ENCODE results near the gene ERAP2. TPM values are rescaled to one million over a fixed set of nuclear protein-coding genes. Genes with fewer than 3 reads are reported as not detected.

Gene ERAP2
- total RNA-seq, 3 donors from 2014 or later: 11.0 to 13.8 (median 12.8) TPM

GRCh38 chr5:96931605-96932004, 55.3 kb downstream of the ERAP2 start:
- DNase-seq (ENCODE audit: low spot score in 2 of 2): no peak
- Histone ChIP-seq H3K4me1 (peaks cover 0 to 7% of the 10 kb centered on the region in 2 donors), H3K9me3 (no peaks in the 10 kb centered on the region), H3K36me3 (no peaks in the 10 kb centered on the region), H3K27ac (no peak overlapping the region), H3K4me3 (no peak overlapping the region), H3K27me3 (no peaks in the 10 kb centered on the region)
- intact Hi-C loops (cut with DNase I; ENCODE audit: low total_unique reads): no loop called here
- TF ChIP-seq CTCF (IDR thresholded peaks at IDR 0.05): no peak
- no peak for TF ChIP-seq POLR2A (IDR thresholded peaks at IDR 0.05)

GRCh38 chr5:96932026-96932425, 55.7 kb downstream of the ERAP2 start:
- H3K4me1 ChIP-seq: peaks cover 0 to 7% of the 10 kb centered on the region in 2 donors
- no peaks in the 10 kb centered on the region for H3K27me3 ChIP-seq
- no peak for DNase-seq (ENCODE audit: low spot score in 2 of 2)
- TF ChIP-seq POLR2AphosphoS5 (IDR thresholded peaks at IDR 0.05): no peak
- no peak for TF ChIP-seq POLR2A (IDR thresholded peaks at IDR 0.05)
- intact Hi-C loops (cut with DNase I; ENCODE audit: low total_unique reads): no loop called here
- no peaks in the 10 kb centered on the region for H3K36me3 ChIP-seq
- no peak overlapping the region for H3K4me3 ChIP-seq
- H3K9me3 ChIP-seq: no peaks in the 10 kb centered on the region
- H3K27ac ChIP-seq: no peak overlapping the region

- no peak for DNase-seq (ENCODE audit: low spot score in 2 of 2)
- Histone ChIP-seq H3K27me3 (no peaks in the 10 kb centered on the region), H3K4me1 (peaks cover 0 to 7% of the 10 kb centered on the region in 2 donors), H3K36me3 (no peaks in the 10 kb centered on the region), H3K9me3 (no peaks in the 10 kb centered on the region), H3K27ac (peak overlapping the region; percentile 95 to 96), H3K4me3 (peak overlapping the region; percentile 79 to 91 (median 89))
- intact Hi-C loops (cut with DNase I; ENCODE audit: low total_unique reads): no loop called here
- TF ChIP-seq CTCF (IDR thresholded peaks at IDR 0.05) (no peak), POLR2AphosphoS5 (IDR thresholded peaks at IDR 0.05) (no peak), POLR2A (IDR thresholded peaks at IDR 0.05) (no peak)
Observed at GRCh38 chr5:96933764-96934707, 57.7 kb downstream of the ERAP2 start.

- Histone ChIP-seq H3K4me1 (peaks cover 0 to 7% of the 10 kb centered on the region in 2 donors), H3K36me3 (no peaks in the 10 kb centered on the region), H3K9me3 (no peaks in the 10 kb centered on the region), H3K27me3 (no peaks in the 10 kb centered on the region), H3K27ac (peak overlapping the region; percentile 95 to 96), H3K4me3 (peak overlapping the region; percentile 79 to 91 (median 89))
- DNase-seq (ENCODE audit: low spot score in 2 of 2): peak; percentile 83 to 86
- TF ChIP-seq POLR2A (IDR thresholded peaks at IDR 0.05) (no peak), CTCF (IDR thresholded peaks at IDR 0.05) (peak in 1 of 3 donors; percentile 14), POLR2AphosphoS5 (IDR thresholded peaks at IDR 0.05) (peak; percentile 41 to 56 (median 47))
- intact Hi-C loops (cut with DNase I; ENCODE audit: low total_unique reads): no loop called here
Observed at GRCh38 chr5:96934708-96935558, 58.6 kb downstream of the ERAP2 start.

GRCh38 chr5:96935559-96936430, 59.5 kb downstream of the ERAP2 start, which contains the start of gene LNPEP:
Gene LNPEP (plus strand): TSS chr5:96936080. CDS start chr5:96936156, 76 bp downstream.
- TF ChIP-seq CTCF (IDR thresholded peaks at IDR 0.05) (peak in 1 of 3 donors; percentile 9), POLR2AphosphoS5 (IDR thresholded peaks at IDR 0.05) (peak; percentile 44 to 83 (median 64)), POLR2A (IDR thresholded peaks at IDR 0.05) (peak; percentile 63)
- H3K4me1 ChIP-seq: peaks cover 0 to 7% of the 10 kb centered on the region in 2 donors
- peak within 1 kb of the TSS; percentile 79 to 91 (median 89) for H3K4me3 ChIP-seq
- no peaks in the 10 kb centered on the region for H3K36me3 ChIP-seq
- intact Hi-C loops (cut with DNase I; ENCODE audit: low total_unique reads): no loop called here
- H3K9me3 ChIP-seq: no peaks in the 10 kb centered on the region
- H3K27ac ChIP-seq: peak within 1 kb of the TSS; percentile 95 to 96
- no peaks in the 10 kb centered on the region for H3K27me3 ChIP-seq
- peak; percentile 93 to 96 for DNase-seq (ENCODE audit: low spot score in 2 of 2)
